Gastroesophageal sphincter (tissue), 3 donors: ENCODE results near the gene HOXC9.

ENCODE experiments used
- EP300 ChIP-seq: sonication (generic); formaldehyde crosslinking; IDR thresholded peaks from one replicate; pipeline ENCODE4 v1.6.1; 2017; ENCODE audit warnings: antibody characterized with exemption, mild to moderate bottlenecking
- POLR2A ChIP-seq, 2 donors: fragments of 450-650 bp; IDR thresholded peaks; one replicate each; pipeline ENCODE4 v1.6.1; 2017; ENCODE audit warnings: antibody characterized with exemption in 2 of 2, mild to moderate bottlenecking in 2 of 2, moderate library complexity in 1 of 2
- TF ChIP-seq, protein P1 (sequence below), 4 experiments: fragments of 200-600 bp in 2 of 4; fragments of 450-650 bp in 2 of 4; sonication (generic) in 1 of 4; IDR thresholded peaks; one replicate each; pipeline ENCODE4 v1.5.1; 2017 to 2019; ENCODE audit warnings: antibody characterized with exemption in 4 of 4, mild to moderate bottlenecking in 2 of 4, moderate library complexity in 2 of 4

DNA sequence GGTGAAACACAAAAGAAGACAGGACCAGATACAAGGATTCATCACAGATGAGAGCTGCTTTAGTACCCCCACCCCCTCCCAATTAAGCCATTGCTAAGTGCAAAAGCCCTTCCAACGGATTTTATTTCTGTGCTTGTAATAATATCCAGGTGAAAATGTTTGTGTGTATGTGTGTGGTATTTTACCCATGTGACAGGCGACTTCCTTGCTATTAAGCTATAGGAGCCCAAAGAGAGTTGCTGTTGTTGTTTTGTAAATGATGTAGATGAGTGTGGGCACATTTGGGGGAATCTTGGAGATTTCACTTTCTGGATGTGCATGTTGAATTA, 50.5 kb downstream of the HOXC9 start:
- TF ChIP-seq, protein P1, sequence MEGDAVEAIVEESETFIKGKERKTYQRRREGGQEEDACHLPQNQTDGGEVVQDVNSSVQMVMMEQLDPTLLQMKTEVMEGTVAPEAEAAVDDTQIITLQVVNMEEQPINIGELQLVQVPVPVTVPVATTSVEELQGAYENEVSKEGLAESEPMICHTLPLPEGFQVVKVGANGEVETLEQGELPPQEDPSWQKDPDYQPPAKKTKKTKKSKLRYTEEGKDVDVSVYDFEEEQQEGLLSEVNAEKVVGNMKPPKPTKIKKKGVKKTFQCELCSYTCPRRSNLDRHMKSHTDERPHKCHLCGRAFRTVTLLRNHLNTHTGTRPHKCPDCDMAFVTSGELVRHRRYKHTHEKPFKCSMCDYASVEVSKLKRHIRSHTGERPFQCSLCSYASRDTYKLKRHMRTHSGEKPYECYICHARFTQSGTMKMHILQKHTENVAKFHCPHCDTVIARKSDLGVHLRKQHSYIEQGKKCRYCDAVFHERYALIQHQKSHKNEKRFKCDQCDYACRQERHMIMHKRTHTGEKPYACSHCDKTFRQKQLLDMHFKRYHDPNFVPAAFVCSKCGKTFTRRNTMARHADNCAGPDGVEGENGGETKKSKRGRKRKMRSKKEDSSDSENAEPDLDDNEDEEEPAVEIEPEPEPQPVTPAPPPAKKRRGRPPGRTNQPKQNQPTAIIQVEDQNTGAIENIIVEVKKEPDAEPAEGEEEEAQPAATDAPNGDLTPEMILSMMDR (IDR thresholded peaks at IDR 0.05), result no peak
- TF ChIP-seq POLR2A (IDR thresholded peaks at IDR 0.05), result no peak
- no peak for TF ChIP-seq EP300
